ENCODE measurements around the gene ELP1. TPM values are rescaled to one million over a fixed set of nuclear protein-coding genes. Genes with fewer than 3 reads are reported as not detected.

ELP1 gene
- polyA plus RNA-seq, 2 of the 4 experiments (the other 2 are of a cell fraction) = 25.4 to 35.8 TPM

DNA sequence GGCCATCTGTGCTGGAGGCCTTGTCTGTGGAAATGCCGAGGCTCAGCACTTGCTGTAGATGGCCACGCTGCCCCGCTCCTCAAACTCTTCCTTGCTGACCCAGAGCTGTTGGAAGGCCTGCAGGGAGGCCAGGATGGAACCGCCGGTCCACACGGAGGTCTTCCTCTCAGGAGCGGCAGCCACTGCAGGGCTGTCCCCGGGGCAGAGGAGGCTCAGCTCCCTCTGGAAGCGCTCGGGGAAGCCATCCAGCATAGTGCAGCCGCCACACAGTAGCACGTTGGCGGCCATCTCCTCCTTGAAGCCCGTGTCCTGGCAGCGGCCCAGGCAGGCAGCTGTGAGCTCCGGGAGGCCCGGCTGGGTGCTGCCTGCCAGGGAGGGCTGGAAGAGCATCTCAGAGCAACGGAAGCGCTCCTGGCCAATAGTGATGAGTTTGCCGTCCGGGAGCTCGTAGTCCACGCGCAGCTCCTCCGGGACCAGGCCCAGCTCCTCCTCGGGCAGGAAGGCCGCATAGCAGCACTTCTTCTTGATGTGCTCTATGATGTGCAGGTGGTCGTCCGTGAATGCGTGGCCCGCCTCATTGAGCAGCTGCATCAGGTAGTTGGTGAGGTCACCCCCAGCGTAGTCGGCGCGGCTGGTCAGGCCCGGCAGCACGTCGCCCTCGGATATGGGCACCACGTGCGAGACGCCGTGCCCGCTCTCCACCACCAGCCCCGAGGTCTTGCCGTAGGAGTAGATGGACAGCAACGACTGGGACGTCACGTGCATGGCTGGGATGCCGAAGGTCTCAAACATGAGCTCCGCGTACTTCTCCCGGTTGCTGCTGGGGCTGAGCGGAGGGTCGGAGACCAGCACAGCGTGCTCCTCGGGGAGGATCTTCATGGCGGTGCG, 79.0 kb downstream of the ELP1 start:
- no peak overlapping the region for H3K4me3 ChIP-seq
- no peak overlapping the region for H3K4me2 ChIP-seq
- DNase-seq (ENCODE audit: low read depth in 1 of 2, low spot score in 1 of 2) (no peak), FAIRE-seq (no peak), ATAC-seq (no peak)
- no peak overlapping the region for H3K27ac ChIP-seq
- ChIA-PET CTCF (interaction anchor here (0.6 to 1.8 kb wide), 7 partner anchors 14 to 1548 kb away, joined by 3 to 5 read pairs (median 3); no protein-coding TSS in a partner anchor), POLR2A (no interaction called here)
- no peak for TF ChIP-seq NPAS2 (CRISPR knock-in tag; IDR thresholded peaks at IDR 0.05; ENCODE audit: borderline replicate concordance)
- TF ChIP-seq, protein P1, sequence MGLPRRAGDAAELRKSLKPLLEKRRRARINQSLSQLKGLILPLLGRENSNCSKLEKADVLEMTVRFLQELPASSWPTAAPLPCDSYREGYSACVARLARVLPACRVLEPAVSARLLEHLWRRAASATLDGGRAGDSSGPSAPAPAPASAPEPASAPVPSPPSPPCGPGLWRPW (IDR thresholded peaks at IDR 0.05) = no peak
- 91% methylated on average over 28 of the region's 59 CpGs for WGBS (ENCODE audit: missing lambda C conversion rate)
- H3K4me1 ChIP-seq = no peaks in the 10 kb centered on the region
- H3K9me3 ChIP-seq = no peaks in the 10 kb centered on the region

DNA sequence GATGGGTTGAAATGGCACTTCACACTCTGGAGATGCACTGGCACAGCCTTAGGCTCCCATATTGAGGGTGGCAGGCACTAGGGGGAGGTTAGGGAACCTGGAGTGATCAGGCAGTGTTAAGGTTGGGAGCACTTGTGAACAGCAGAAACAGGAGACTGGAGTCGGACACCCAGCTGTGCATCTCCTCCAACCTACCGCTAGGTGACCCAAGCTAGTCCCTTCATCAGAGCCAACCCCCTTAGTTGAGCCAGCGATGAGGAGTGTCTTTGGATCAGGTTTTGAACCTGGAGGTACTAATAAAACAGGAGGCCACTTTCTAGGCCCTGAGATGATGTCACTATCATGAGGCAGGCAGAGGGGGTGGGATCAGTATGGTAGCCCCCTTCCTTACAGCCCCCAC, 79.8 kb downstream of the ELP1 start:
- POLR2A ChIA-PET = no interaction called here
- 58% methylated on average over 3 of the region's 3 CpGs for whole genome bisulfite sequencing (ENCODE audit: missing lambda C conversion rate)

DNA sequence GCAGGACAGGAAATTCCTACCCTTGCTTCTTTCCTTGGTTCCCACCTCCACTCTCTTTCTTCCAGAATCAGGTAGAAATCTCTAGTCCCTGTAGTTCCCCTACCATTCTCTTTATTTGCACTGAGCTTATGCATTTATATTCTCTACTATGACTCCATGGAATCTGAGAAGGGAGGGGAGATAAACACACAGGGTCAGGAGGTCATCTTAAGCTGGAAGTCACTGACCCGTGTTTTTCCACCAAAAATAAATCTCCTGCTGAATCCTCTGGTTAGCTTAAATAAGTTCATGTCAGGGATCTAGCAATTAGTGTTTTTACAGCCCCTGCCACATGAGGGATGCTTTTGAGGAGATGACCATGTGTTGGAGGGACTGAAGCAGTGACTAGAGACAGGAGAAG, 81.8 kb downstream of the ELP1 start:
- WGBS (ENCODE audit: missing lambda C conversion rate) = 19% methylated on average over 1 of the region's 1 CpG
- Histone ChIP-seq H3K4me3 (no peak overlapping the region), H3K9me3 (no peaks in the 10 kb centered on the region), H3K4me2 (no peak overlapping the region), H3K4me1 (no peaks in the 10 kb centered on the region), H3K27ac (no peak overlapping the region)
- ChIA-PET POLR2A (no interaction called here), CTCF (interaction anchor here (1.0 to 2.2 kb wide), 3 partner anchors 10 to 49 kb away, joined by 3 to 5 read pairs (median 4); no protein-coding TSS in a partner anchor)
- DNase-seq (ENCODE audit: low read depth in 1 of 2, low spot score in 1 of 2) (no peak), FAIRE-seq (no peak), ATAC-seq (no peak)
- TF ChIP-seq, protein P2, sequence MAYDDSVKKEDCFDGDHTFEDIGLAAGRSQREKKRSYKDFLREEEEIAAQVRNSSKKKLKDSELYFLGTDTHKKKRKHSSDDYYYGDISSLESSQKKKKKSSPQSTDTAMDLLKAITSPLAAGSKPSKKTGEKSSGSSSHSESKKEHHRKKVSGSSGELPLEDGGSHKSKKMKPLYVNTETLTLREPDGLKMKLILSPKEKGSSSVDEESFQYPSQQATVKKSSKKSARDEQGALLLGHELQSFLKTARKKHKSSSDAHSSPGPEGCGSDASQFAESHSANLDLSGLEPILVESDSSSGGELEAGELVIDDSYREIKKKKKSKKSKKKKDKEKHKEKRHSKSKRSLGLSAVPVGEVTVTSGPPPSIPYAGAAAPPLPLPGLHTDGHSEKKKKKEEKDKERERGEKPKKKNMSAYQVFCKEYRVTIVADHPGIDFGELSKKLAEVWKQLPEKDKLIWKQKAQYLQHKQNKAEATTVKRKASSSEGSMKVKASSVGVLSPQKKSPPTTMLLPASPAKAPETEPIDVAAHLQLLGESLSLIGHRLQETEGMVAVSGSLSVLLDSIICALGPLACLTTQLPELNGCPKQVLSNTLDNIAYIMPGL (CRISPR knock-in tag; IDR thresholded peaks at IDR 0.05; ENCODE audit: borderline replicate concordance) = no peak
- TF ChIP-seq SMC3 (IDR thresholded peaks at IDR 0.05) (no peak), EP300 (IDR thresholded peaks at IDR 0.05) (no peak), BCL3 (IDR thresholded peaks at IDR 0.05) (no peak), CHD2 (IDR thresholded peaks at IDR 0.05; ENCODE audit: low read length, partially characterized antibody) (no peak), FOXS1 (CRISPR knock-in tag; IDR thresholded peaks at IDR 0.05) (no peak), HOXB5 (CRISPR knock-in tag; IDR thresholded peaks at IDR 0.05) (no peak), MAZ (IDR thresholded peaks at IDR 0.05; ENCODE audit: borderline replicate concordance, low read depth, low read length) (no peak), RNF2 (IDR thresholded peaks at IDR 0.05; ENCODE audit: borderline replicate concordance, low read depth) (no peak), HOXA7 (CRISPR knock-in tag; IDR thresholded peaks at IDR 0.05) (no peak)

More for the DNA sequence above, 79.8 kb downstream of the ELP1 start:
- H3K9me3 ChIP-seq = no peaks in the 10 kb centered on the region
- ATAC-seq (peak; percentile 25 to 77; a peak in 3 of 6 replicates), FAIRE-seq (no peak), DNase-seq (ENCODE audit: low read depth in 1 of 2, low spot score in 1 of 2) (peak in 1 of 2 experiments; percentile 17)
- CTCF ChIA-PET = interaction anchor here (0.6 to 1.8 kb wide), 6 partner anchors 10 to 1547 kb away, joined by 3 to 5 read pairs (median 3); no protein-coding TSS in a partner anchor
- no peaks in the 10 kb centered on the region for H3K4me1 ChIP-seq
- no peak overlapping the region for H3K27ac ChIP-seq
- TF ChIP-seq FOSL2 (IDR thresholded peaks at IDR 0.05) = no peak
- TF ChIP-seq FOSL2 (CRISPR knock-in tag; IDR thresholded peaks at IDR 0.05) = no peak
- no peak for TF ChIP-seq RNF2 (IDR thresholded peaks at IDR 0.05; ENCODE audit: borderline replicate concordance, low read depth)
- TF ChIP-seq CEBPB (IDR thresholded peaks at IDR 0.05) = no peak
- TF ChIP-seq ELK1 (IDR thresholded peaks at IDR 0.05; ENCODE audit: low read depth, low read length) = no peak
- no peak for TF ChIP-seq BCL3 (IDR thresholded peaks at IDR 0.05)
- no peak for TF ChIP-seq CBX8 (IDR thresholded peaks at IDR 0.05)
- TF ChIP-seq SREBF2 (IDR thresholded peaks at IDR 0.05) = no peak
- TF ChIP-seq NR3C1 (IDR thresholded peaks at IDR 0.05) = no peak
- TF ChIP-seq EP300 (IDR thresholded peaks at IDR 0.05) = no peak
- TF ChIP-seq, protein P2 (CRISPR knock-in tag; IDR thresholded peaks at IDR 0.05; ENCODE audit: borderline replicate concordance) = no peak
- no peak for TF ChIP-seq ZSCAN20 (CRISPR knock-in tag; IDR thresholded peaks at IDR 0.05)
- no peak for TF ChIP-seq ZFP36 (IDR thresholded peaks at IDR 0.05; ENCODE audit: borderline replicate concordance, partially characterized antibody)
- no peak for TF ChIP-seq EHF (CRISPR knock-in tag; IDR thresholded peaks at IDR 0.05)
- no peak for TF ChIP-seq CBX2 (IDR thresholded peaks at IDR 0.05; ENCODE audit: borderline replicate concordance, low read depth)
- TF ChIP-seq MAFK (IDR thresholded peaks at IDR 0.05; ENCODE audit: partially characterized antibody) = no peak
- TF ChIP-seq FOSB (CRISPR knock-in tag; IDR thresholded peaks at IDR 0.05) = no peak
- TF ChIP-seq RCOR1 (IDR thresholded peaks at IDR 0.05; ENCODE audit: low read depth, low read length) = no peak
- no peak for TF ChIP-seq CHD4 (IDR thresholded peaks at IDR 0.05; ENCODE audit: borderline replicate concordance)
- no peak overlapping the region for H3K4me3 ChIP-seq
- H3K4me2 ChIP-seq = no peak overlapping the region
